Kidney epithelial cell (primary cell): ENCODE results near the gene PPP1R14C. TPM values are rescaled to one million over a fixed set of nuclear protein-coding genes. Genes with fewer than 3 reads are reported as not detected.

Experiments
- DNase-seq: peaks from one replicate; pipeline ENCODE4 v3.0.0-alpha.2; 2010; ENCODE audit warnings: low read depth
- H3K27me3 ChIP-seq: 2 replicates; pipeline ENCODE4 v1.6.0; 2011; ENCODE audit warnings: low read length; ENCODE audit not compliant: control insufficient read depth, insufficient read depth
- H3K36me3 ChIP-seq: 2 replicates; pipeline ENCODE4 v1.5.1; 2011; ENCODE audit warnings: low read length; ENCODE audit not compliant: control insufficient read depth, insufficient read depth
- H3K4me3 ChIP-seq: 2 replicates; pipeline ENCODE4 v1.5.1; 2011; ENCODE audit warnings: low read depth, mild to moderate bottlenecking, control low read depth, low read length
- total RNA-seq: library from RNA; depleted of rRNA; stranded (reverse); fragments of >200 nt; gene quantifications from 2 replicates; pipeline ENCODE4 v1.2.3, GENCODE V29; 2015
- TF ChIP-seq, protein P1 (sequence below): IDR thresholded peaks from 2 replicates; pipeline ENCODE4 v1.5.1; 2011; ENCODE audit warnings: mild to moderate bottlenecking, moderate library complexity, low read length, control low read depth, inconsistent platforms; ENCODE audit not compliant: insufficient read depth, poor library complexity, severe bottlenecking

The PPP1R14C gene
- total RNA-seq, 1 donor from 2014 or later: 45.5 TPM

DNA sequence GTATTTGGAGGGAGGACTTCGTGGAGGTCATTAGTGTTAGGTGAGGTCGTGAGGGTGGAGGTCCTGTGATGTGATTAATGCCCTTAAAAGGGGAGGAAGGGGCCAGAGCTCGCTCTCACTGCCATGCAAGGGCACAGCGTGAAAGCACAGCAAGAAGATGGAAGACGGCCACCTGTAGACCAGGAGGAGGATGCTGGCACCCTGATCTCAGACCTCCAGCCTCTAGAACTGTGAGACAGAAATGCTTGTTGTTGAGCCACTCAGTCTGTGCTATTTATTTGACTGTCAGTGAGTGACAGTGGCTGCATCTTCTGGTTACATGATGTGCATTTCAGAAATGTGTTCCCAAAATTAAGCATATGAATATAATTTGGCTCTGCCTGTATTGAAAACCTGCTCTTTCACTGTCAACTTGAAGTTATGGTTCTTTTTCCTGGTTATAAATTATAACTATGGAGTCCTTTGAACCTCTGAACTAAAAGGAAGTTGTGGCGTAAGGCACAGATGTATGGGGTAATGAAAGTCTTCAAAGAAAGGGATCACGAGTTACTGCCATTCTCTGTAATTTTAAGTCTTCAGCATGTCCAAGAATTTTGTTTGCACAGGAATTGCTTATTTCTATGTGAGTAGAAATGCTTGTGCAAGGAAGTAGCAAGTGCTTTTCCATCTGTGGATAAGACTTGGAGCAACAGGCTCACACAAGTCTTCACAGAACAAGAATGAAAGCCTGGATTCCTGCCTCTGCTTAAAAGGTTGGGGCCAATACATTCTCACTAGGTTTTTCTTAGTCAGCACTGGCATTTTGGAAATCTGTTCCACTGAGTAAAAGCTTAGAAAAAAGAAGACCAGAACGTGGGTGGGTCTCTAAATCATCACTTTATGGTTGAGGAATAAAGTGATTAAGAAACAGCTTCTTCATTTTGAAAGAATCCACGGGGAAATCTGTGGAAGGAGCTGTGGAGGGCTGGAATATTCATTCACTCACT lies 10.3 kb downstream of the PPP1R14C start:
- no peaks in the 10 kb centered on the region for H3K36me3 ChIP-seq
- no peak overlapping the region for H3K4me3 ChIP-seq
- H3K27me3 ChIP-seq: no peaks in the 10 kb centered on the region
- TF ChIP-seq, protein P1, sequence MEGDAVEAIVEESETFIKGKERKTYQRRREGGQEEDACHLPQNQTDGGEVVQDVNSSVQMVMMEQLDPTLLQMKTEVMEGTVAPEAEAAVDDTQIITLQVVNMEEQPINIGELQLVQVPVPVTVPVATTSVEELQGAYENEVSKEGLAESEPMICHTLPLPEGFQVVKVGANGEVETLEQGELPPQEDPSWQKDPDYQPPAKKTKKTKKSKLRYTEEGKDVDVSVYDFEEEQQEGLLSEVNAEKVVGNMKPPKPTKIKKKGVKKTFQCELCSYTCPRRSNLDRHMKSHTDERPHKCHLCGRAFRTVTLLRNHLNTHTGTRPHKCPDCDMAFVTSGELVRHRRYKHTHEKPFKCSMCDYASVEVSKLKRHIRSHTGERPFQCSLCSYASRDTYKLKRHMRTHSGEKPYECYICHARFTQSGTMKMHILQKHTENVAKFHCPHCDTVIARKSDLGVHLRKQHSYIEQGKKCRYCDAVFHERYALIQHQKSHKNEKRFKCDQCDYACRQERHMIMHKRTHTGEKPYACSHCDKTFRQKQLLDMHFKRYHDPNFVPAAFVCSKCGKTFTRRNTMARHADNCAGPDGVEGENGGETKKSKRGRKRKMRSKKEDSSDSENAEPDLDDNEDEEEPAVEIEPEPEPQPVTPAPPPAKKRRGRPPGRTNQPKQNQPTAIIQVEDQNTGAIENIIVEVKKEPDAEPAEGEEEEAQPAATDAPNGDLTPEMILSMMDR: no peak
- no peak for DNase-seq

- Histone ChIP-seq H3K4me3 (no peak overlapping the region), H3K27me3 (no peaks in the 10 kb centered on the region), H3K36me3 (no peaks in the 10 kb centered on the region)
- no peak for DNase-seq
- TF ChIP-seq, protein P1: no peak
Observed at GRCh38 chr6:150153905-150154492, 11.2 kb downstream of the PPP1R14C start.

GRCh38 chr6:150156460-150156859 lies 13.6 kb downstream of the PPP1R14C start:
- Histone ChIP-seq H3K36me3 (no peaks in the 10 kb centered on the region), H3K4me3 (no peak overlapping the region), H3K27me3 (no peaks in the 10 kb centered on the region)
- no peak for DNase-seq
- TF ChIP-seq, protein P1: no peak

GRCh38 chr6:150157081-150157480 lies 14.2 kb downstream of the PPP1R14C start:
- H3K27me3 ChIP-seq: no peaks in the 10 kb centered on the region
- H3K4me3 ChIP-seq: no peak overlapping the region
- H3K36me3 ChIP-seq: no peaks in the 10 kb centered on the region
- DNase-seq: no peak
- TF ChIP-seq, protein P1: no peak

GRCh38 chr6:150159757-150160156 lies 16.9 kb downstream of the PPP1R14C start:
- no peak overlapping the region for H3K4me3 ChIP-seq
- DNase-seq: no peak
- H3K36me3 ChIP-seq: no peaks in the 10 kb centered on the region
- no peaks in the 10 kb centered on the region for H3K27me3 ChIP-seq
- TF ChIP-seq, protein P1: no peak
